GM18505 (cell line): ENCODE results near the gene CLN6.
"Not testable (repeated sequence)": the region's sequence is repeated elsewhere in the genome, so short reads cannot be mapped to it uniquely, and the experiment has no call there.

Experiments
- ATAC-seq: cut with Tn5 transposase; IDR thresholded peaks from one replicate; pipeline ENCODE4 v1.9.1; 2021; ENCODE audit not compliant: unreplicated experiment
- POLR2A ChIP-seq: IDR thresholded peaks from 4 replicates; pipeline ENCODE4 v1.6.1; 2011; ENCODE audit warnings: borderline replicate concordance; ENCODE audit not compliant: insufficient read depth, insufficient read length; ENCODE audit errors: extremely low read depth

CLN6 gene

GRCh38 chr15:68192117-68192516 is 37.4 kb downstream of the CLN6 start:
- ATAC-seq = no peak

GRCh38 chr15:68191555-68191954 is 38.0 kb downstream of the CLN6 start:
- no peak for ATAC-seq
- no peak for TF ChIP-seq POLR2A

More at GRCh38 chr15:68192117-68192516, 37.4 kb downstream of the CLN6 start:
- TF ChIP-seq POLR2A = no peak

- no peak for TF ChIP-seq POLR2A
- no peak for ATAC-seq
Measured at GRCh38 chr15:68190048-68190447, 39.5 kb downstream of the CLN6 start.

- no peak for TF ChIP-seq POLR2A
- no peak for ATAC-seq
Measured at GRCh38 chr15:68188647-68189046, 40.9 kb downstream of the CLN6 start.

- TF ChIP-seq POLR2A = no peak
- ATAC-seq = no peak
Measured at GRCh38 chr15:68187559-68187958, 42.0 kb downstream of the CLN6 start.

- no peak for ATAC-seq
- TF ChIP-seq POLR2A = no peak
Measured at GRCh38 chr15:68186671-68187397, 42.7 kb downstream of the CLN6 start.

- TF ChIP-seq POLR2A = no peak
- ATAC-seq = no peak
Measured at GRCh38 chr15:68184616-68185480, 44.7 kb downstream of the CLN6 start.

GRCh38 chr15:68183616-68184315 is 45.8 kb downstream of the CLN6 start:
- no peak for TF ChIP-seq POLR2A
- no peak for ATAC-seq

- ATAC-seq = no peak
- no peak for TF ChIP-seq POLR2A
Measured at GRCh38 chr15:68177742-68178141, 51.8 kb downstream of the CLN6 start.

- no peak for ATAC-seq
- no peak for TF ChIP-seq POLR2A
Measured at GRCh38 chr15:68176601-68177000, 52.9 kb downstream of the CLN6 start.

GRCh38 chr15:68175526-68175925 is 54.0 kb downstream of the CLN6 start:
- ATAC-seq = no peak
- no peak for TF ChIP-seq POLR2A

GRCh38 chr15:68173119-68173518 is 56.4 kb downstream of the CLN6 start:
- ATAC-seq = no peak
- TF ChIP-seq POLR2A = no peak

GRCh38 chr15:68172037-68172436 is 57.5 kb downstream of the CLN6 start:
- ATAC-seq = not testable (repeated sequence)

GRCh38 chr15:68166847-68167246 is 62.7 kb downstream of the CLN6 start:
- no peak for ATAC-seq
- no peak for TF ChIP-seq POLR2A

- no peak for ATAC-seq
- no peak for TF ChIP-seq POLR2A
Measured at GRCh38 chr15:68163191-68163590, 66.3 kb downstream of the CLN6 start.
